ENCODE data around the gene SLC26A6.

Gene SLC26A6

DNA sequence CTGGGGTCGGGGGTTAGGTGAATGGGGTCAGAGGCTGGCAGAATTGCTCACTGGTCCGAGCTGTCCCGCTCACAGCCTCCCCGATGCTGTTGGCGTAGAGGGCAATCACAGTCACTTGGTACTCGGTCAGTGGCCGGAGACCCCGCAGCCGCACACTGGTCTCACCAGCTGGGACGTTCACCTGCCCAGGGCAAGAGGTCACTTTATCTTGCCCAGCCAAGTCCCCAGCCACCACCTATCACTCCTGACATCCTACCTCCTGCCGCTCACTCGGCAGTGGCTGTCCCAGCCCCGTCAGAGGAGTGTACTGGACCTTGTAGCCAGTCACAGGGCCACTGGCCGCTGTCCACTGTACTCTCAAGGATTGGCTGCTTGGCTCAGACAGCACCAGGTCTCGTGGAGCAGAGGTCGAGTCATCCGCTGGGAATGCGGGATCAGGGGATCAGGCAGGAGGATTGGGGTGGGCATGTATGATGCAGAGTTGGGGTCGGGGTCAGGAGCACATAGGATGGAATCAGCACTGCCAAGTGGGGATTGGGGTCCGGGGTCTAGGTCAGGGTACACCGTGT, 42.7 kb downstream of the SLC26A6 start:
- H3K36me3 ChIP-seq (ENCODE audit: insufficient read depth, low read length) = peaks cover 19% of the 10 kb centered on the region
- no peak overlapping the region for H3K9ac ChIP-seq (ENCODE audit: low read depth, low read length)
- H3K4me1 ChIP-seq (ENCODE audit: insufficient read depth, low read length) = peaks cover 20% of the 10 kb centered on the region
- no peaks in the 10 kb centered on the region for H3K9me3 ChIP-seq (ENCODE audit: control insufficient read depth, insufficient read depth, low read length)

- Histone ChIP-seq H3K36me3 (ENCODE audit: insufficient read depth, low read length) (peaks cover 21% of the 10 kb centered on the region), H3K9me3 (ENCODE audit: control insufficient read depth, insufficient read depth, low read length) (no peaks in the 10 kb centered on the region), H3K9ac (ENCODE audit: low read depth, low read length) (no peak overlapping the region), H3K4me1 (ENCODE audit: insufficient read depth, low read length) (peaks cover 14% of the 10 kb centered on the region)
Measured at GRCh38 chr3:48591886-48592518, 43.3 kb downstream of the SLC26A6 start.

GRCh38 chr3:48591436-48591835, 43.8 kb downstream of the SLC26A6 start:
- Histone ChIP-seq H3K36me3 (ENCODE audit: insufficient read depth, low read length) (peaks cover 21% of the 10 kb centered on the region), H3K4me1 (ENCODE audit: insufficient read depth, low read length) (peaks cover 8% of the 10 kb centered on the region), H3K9me3 (ENCODE audit: control insufficient read depth, insufficient read depth, low read length) (no peaks in the 10 kb centered on the region), H3K9ac (ENCODE audit: low read depth, low read length) (no peak overlapping the region)

DNA sequence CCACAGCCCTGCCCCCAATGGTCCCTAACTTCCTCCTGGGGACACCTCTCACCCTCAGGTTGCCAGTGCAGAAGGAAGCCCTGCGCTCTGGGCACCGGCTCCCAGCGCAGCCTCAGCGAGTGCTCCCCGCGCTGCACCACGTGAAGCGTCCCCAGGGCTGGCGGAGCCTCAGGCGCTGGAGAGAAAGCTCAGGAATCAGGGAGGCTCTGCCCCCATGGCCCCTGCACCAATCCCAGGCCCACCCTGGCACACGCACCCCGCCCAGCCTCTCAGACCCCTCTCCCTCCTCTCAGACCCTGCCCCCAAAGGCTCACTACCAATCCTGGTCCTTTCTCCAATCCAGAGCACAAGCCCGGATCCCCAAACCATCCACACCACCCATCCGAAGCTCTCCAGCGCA, 47.0 kb downstream of the SLC26A6 start:
- Histone ChIP-seq H3K9ac (ENCODE audit: low read depth, low read length) (no peak overlapping the region), H3K9me3 (ENCODE audit: control insufficient read depth, insufficient read depth, low read length) (no peaks in the 10 kb centered on the region), H3K4me1 (ENCODE audit: insufficient read depth, low read length) (no peaks in the 10 kb centered on the region; the same call in 1 of the 2 replicates), H3K36me3 (ENCODE audit: insufficient read depth, low read length) (peaks cover 32% of the 10 kb centered on the region)

DNA sequence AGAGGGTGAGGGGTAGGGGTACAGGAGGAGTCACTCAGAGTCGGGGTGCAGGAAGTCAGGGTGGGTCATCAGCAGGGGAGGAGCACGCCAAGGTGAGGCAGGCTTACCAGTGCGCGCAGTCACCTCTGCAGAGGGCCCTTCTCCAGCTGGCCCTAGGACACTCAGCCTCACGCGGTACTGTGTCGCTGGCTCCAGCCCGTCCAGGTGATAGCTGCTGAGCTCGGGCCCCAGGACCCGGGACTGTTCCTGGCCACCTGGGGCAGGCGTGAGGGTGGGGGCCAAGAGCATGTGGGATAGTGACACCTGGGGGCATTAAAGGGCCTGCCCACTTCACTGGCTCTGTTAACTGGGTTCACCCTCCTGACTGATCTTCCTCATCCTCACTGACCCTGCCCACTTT, 47.6 kb downstream of the SLC26A6 start:
- H3K36me3 ChIP-seq (ENCODE audit: insufficient read depth, low read length) = peaks cover 27% of the 10 kb centered on the region
- H3K4me1 ChIP-seq (ENCODE audit: insufficient read depth, low read length) = no peaks in the 10 kb centered on the region
- H3K9me3 ChIP-seq (ENCODE audit: control insufficient read depth, insufficient read depth, low read length) = no peaks in the 10 kb centered on the region
- H3K9ac ChIP-seq (ENCODE audit: low read depth, low read length) = no peak overlapping the region

DNA sequence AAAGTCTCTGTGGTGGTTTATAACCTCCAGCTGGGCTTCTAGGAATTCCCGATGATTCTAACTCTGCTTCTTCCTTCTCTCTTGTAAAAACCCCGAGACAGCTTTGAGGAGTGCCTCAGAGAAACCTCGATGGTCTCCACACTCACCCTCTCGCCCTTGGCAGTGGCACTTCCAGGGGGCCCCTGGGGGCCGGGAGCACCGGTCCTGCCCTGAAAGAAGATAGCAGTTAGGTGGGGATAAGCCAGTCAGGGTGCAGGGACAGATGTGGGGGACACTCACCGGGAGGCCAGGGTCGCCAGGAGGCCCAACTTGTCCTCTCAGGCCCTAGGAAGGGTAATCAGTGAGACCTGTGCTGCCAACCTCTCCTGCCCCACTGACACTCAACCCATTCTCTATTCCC, 49.9 kb downstream of the SLC26A6 start:
- H3K4me1 ChIP-seq (ENCODE audit: insufficient read depth, low read length) = no peaks in the 10 kb centered on the region
- peaks cover 27% of the 10 kb centered on the region for H3K36me3 ChIP-seq (ENCODE audit: insufficient read depth, low read length)
- H3K9me3 ChIP-seq (ENCODE audit: control insufficient read depth, insufficient read depth, low read length) = no peaks in the 10 kb centered on the region
- H3K9ac ChIP-seq (ENCODE audit: low read depth, low read length) = no peak overlapping the region

DNA sequence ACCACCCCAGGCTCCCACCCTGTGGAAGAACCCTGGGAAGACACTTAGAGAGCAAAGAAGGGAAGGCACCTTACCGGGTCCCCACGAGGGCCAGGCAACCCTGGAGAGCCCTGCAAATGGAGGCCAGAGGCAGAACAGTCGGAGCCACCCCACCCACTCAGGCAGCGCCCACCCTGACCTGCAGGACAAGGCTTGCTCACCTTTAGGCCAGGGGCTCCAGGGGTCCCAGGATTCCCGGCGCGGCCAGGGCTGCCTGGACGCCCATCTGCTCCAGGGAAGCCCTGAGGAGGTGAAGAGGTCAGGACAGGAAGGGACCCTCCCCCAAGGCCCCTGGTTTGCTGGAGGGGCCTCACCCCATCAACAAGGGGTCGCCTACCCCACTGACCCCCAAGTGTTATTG, 50.4 kb downstream of the SLC26A6 start:
- Histone ChIP-seq H3K4me1 (ENCODE audit: insufficient read depth, low read length) (no peaks in the 10 kb centered on the region), H3K9ac (ENCODE audit: low read depth, low read length) (no peak overlapping the region), H3K9me3 (ENCODE audit: control insufficient read depth, insufficient read depth, low read length) (no peaks in the 10 kb centered on the region), H3K36me3 (ENCODE audit: insufficient read depth, low read length) (peaks cover 26% of the 10 kb centered on the region)

- Histone ChIP-seq H3K36me3 (ENCODE audit: insufficient read depth, low read length) (peaks cover 23% of the 10 kb centered on the region), H3K9ac (ENCODE audit: low read depth, low read length) (no peak overlapping the region), H3K4me1 (ENCODE audit: insufficient read depth, low read length) (no peaks in the 10 kb centered on the region), H3K9me3 (ENCODE audit: control insufficient read depth, insufficient read depth, low read length) (no peaks in the 10 kb centered on the region)
Measured at GRCh38 chr3:48581621-48582481, 53.4 kb downstream of the SLC26A6 start.

- peaks cover 27% of the 10 kb centered on the region for H3K36me3 ChIP-seq (ENCODE audit: insufficient read depth, low read length)
- no peaks in the 10 kb centered on the region for H3K4me1 ChIP-seq (ENCODE audit: insufficient read depth, low read length)
- H3K9me3 ChIP-seq (ENCODE audit: control insufficient read depth, insufficient read depth, low read length) = no peaks in the 10 kb centered on the region
- H3K9ac ChIP-seq (ENCODE audit: low read depth, low read length) = no peak overlapping the region
Measured at GRCh38 chr3:48576647-48577046, 58.6 kb downstream of the SLC26A6 start.

Data from ES-I3 (cell line).